Activated T-cell treated with anti-CD3 and anti-CD28 coated beads for 48 hours (primary cell): ENCODE measurements around the gene SMG7.

ENCODE experiments used
- DNase-seq: peaks from one replicate; pipeline ENCODE4 v3.0.0-alpha.2; 2020; ENCODE audit warnings: low read depth

The SMG7 gene

GRCh38 chr1:183567584-183567983 lies 95.3 kb downstream of the SMG7 start:
- DNase-seq, result no peak

- DNase-seq, result no peak
Measured at GRCh38 chr1:183568176-183569021, 96.1 kb downstream of the SMG7 start.

GRCh38 chr1:183569141-183569540 lies 96.8 kb downstream of the SMG7 start:
- no peak for DNase-seq

GRCh38 chr1:183569801-183570200 lies 97.5 kb downstream of the SMG7 start:
- DNase-seq, result no peak

GRCh38 chr1:183570451-183570850 lies 98.2 kb downstream of the SMG7 start:
- DNase-seq, result no peak

- no peak for DNase-seq
Measured at GRCh38 chr1:183571678-183572268, 99.5 kb downstream of the SMG7 start.

GRCh38 chr1:183572721-183573120 lies 100.4 kb downstream of the SMG7 start:
- no peak for DNase-seq

- no peak for DNase-seq
Measured at GRCh38 chr1:183575606-183576005, 103.3 kb downstream of the SMG7 start.

GRCh38 chr1:183576537-183576936 lies 104.2 kb downstream of the SMG7 start:
- no peak for DNase-seq

- DNase-seq, result no peak
Measured at GRCh38 chr1:183577897-183578465, 105.7 kb downstream of the SMG7 start.

GRCh38 chr1:183578856-183579255 lies 106.6 kb downstream of the SMG7 start:
- DNase-seq, result no peak

GRCh38 chr1:183580281-183580682 lies 108.0 kb downstream of the SMG7 start:
- no peak for DNase-seq

- no peak for DNase-seq
Measured at GRCh38 chr1:183582021-183582713, 109.9 kb downstream of the SMG7 start.

GRCh38 chr1:183583466-183583865 lies 111.2 kb downstream of the SMG7 start:
- DNase-seq, result no peak

- no peak for DNase-seq
Measured at GRCh38 chr1:183584147-183584546, 111.8 kb downstream of the SMG7 start.

- no peak for DNase-seq
Measured at GRCh38 chr1:183585038-183585437, 112.7 kb downstream of the SMG7 start.

GRCh38 chr1:183586455-183586854 lies 114.2 kb downstream of the SMG7 start:
- DNase-seq, result no peak

- DNase-seq, result no peak
Measured at GRCh38 chr1:183586926-183587325, 114.6 kb downstream of the SMG7 start.

- no peak for DNase-seq
Measured at GRCh38 chr1:183588827-183589226, 116.5 kb downstream of the SMG7 start.

- DNase-seq, result no peak
Measured at GRCh38 chr1:183589384-183589783, 117.1 kb downstream of the SMG7 start.

GRCh38 chr1:183589874-183590243 lies 117.6 kb downstream of the SMG7 start:
- no peak for DNase-seq

- no peak for DNase-seq
Measured at GRCh38 chr1:183590244-183591191, 118.2 kb downstream of the SMG7 start, which contains the start of gene NCF2. NCF2 (minus strand) TSS chr1:183590459; CDS start chr1:183590329, 130 bp downstream.
